OCI-LY3 (cell line): ENCODE results near the gene OR4E2.

ENCODE experiments used
- H2AFZ ChIP-seq: fragments of 200-600, 300-600 bp; shearing (Covaris generic); 2 replicates; pipeline ENCODE4 v1.6.0; 2014; ENCODE audit warnings: antibody characterized with exemption, low read depth, low read length
- H3K27ac ChIP-seq: fragments of 200-600, 300-600 bp; sonication (generic); 2 replicates; pipeline ENCODE4 v1.5.1; 2014; ENCODE audit warnings: mild to moderate bottlenecking, low read length, moderate library complexity, mixed read lengths
- H3K27me3 ChIP-seq: fragments of 200-600, 300-600 bp; sonication (generic); 2 replicates; pipeline ENCODE4 v1.6.1; 2014; ENCODE audit warnings: low read depth, low read length, mixed read lengths
- H3K36me3 ChIP-seq: fragments of 200-600, 300-600 bp; sonication (generic); replicated peaks from 2 replicates; pipeline ENCODE3; 2014; ENCODE audit warnings: low read depth, low read length, mixed read lengths
- H3K4me1 ChIP-seq: fragments of 300-600, 200-600 bp; sonication (generic); 2 replicates; pipeline ENCODE4 v1.6.1; 2014; ENCODE audit warnings: low read length, mixed read lengths
- H3K4me2 ChIP-seq: fragments of 200-600, 300-600 bp; sonication (generic); 2 replicates; pipeline ENCODE4 v1.6.1; 2014; ENCODE audit warnings: low read length, mixed read lengths
- H3K4me3 ChIP-seq: fragments of 300-600, 200-600 bp; sonication (generic); 2 replicates; pipeline ENCODE4 v1.5.1; 2014; ENCODE audit warnings: antibody characterized with exemption, mild to moderate bottlenecking, low read length, moderate library complexity
- H3K79me2 ChIP-seq: fragments of 300-600, 200-600 bp; shearing (Covaris generic); 2 replicates; pipeline ENCODE4 v1.6.1; 2014; ENCODE audit warnings: mild to moderate bottlenecking, low read length, mixed read lengths
- H3K9ac ChIP-seq: fragments of 300-600, 200-600 bp; shearing (Covaris generic); 2 replicates; pipeline ENCODE4 v1.6.0; 2014; ENCODE audit warnings: mild to moderate bottlenecking, low read length, moderate library complexity
- H3K9me3 ChIP-seq: fragments of 200-600, 300-600 bp; shearing (Covaris generic); 2 replicates; pipeline ENCODE4 v1.6.1; 2014; ENCODE audit warnings: low read length, mixed read lengths; ENCODE audit not compliant: insufficient read depth
- H4K20me1 ChIP-seq: fragments of 200-600, 300-600 bp; sonication (generic); 2 replicates; pipeline ENCODE4 v1.6.1; 2016; ENCODE audit warnings: low read length, mixed read lengths; ENCODE audit not compliant: insufficient read depth
- CTCF ChIP-seq: fragments of 200-600, 300-600 bp; sonication (generic); IDR thresholded peaks from 2 replicates; pipeline ENCODE4 v1.5.1; 2014; ENCODE audit warnings: antibody characterized with exemption, low read length, low read depth
- EZH2phosphoT487 ChIP-seq: fragments of 200-600 bp; shearing (Covaris generic); IDR thresholded peaks from 2 replicates; pipeline ENCODE4 v1.6.1; 2018; ENCODE audit warnings: antibody characterized with exemption, mixed run types, low read depth

Gene OR4E2

GRCh38 chr14:21654215-21654614, 580 bp downstream of the OR4E2 start:
- Histone ChIP-seq H3K9ac (no peak overlapping the region), H3K27ac (no peak overlapping the region)

GRCh38 chr14:21656980-21657379, 3.3 kb downstream of the OR4E2 start:
- H3K4me1 ChIP-seq, result no peaks in the 10 kb centered on the region
- no peak for TF ChIP-seq CTCF
- no peak for TF ChIP-seq EZH2phosphoT487
- no peak overlapping the region for H3K4me2 ChIP-seq
- peaks cover 22% of the 10 kb centered on the region for H3K27me3 ChIP-seq
- H3K79me2 ChIP-seq, result no peaks in the 10 kb centered on the region
- no peak overlapping the region for H3K27ac ChIP-seq
- no peak overlapping the region for H2AFZ ChIP-seq
- no peaks in the 10 kb centered on the region for H3K9me3 ChIP-seq
- H4K20me1 ChIP-seq, result no peaks in the 10 kb centered on the region
- no peak overlapping the region for H3K4me3 ChIP-seq
- no peak overlapping the region for H3K9ac ChIP-seq
- H3K36me3 ChIP-seq, result no peaks in the 10 kb centered on the region

More at GRCh38 chr14:21654215-21654614, 580 bp downstream of the OR4E2 start:
- H3K4me3 ChIP-seq, result no peak overlapping the region
- H3K9me3 ChIP-seq, result no peaks in the 10 kb centered on the region
- no peaks in the 10 kb centered on the region for H3K4me1 ChIP-seq
- no peak overlapping the region for H3K4me2 ChIP-seq
- no peak overlapping the region for H2AFZ ChIP-seq
- H4K20me1 ChIP-seq, result no peaks in the 10 kb centered on the region
- H3K36me3 ChIP-seq, result no peaks in the 10 kb centered on the region
- H3K79me2 ChIP-seq, result no peaks in the 10 kb centered on the region
- TF ChIP-seq EZH2phosphoT487 (no peak), CTCF (no peak)
- H3K27me3 ChIP-seq, result peaks cover 26% of the 10 kb centered on the region

- Histone ChIP-seq H3K79me2 (no peaks in the 10 kb centered on the region), H2AFZ (no peak overlapping the region), H3K4me1 (no peaks in the 10 kb centered on the region), H3K9me3 (no peaks in the 10 kb centered on the region), H3K27me3 (peaks cover 55% of the 10 kb centered on the region), H3K27ac (no peak overlapping the region), H3K9ac (no peak overlapping the region), H4K20me1 (no peaks in the 10 kb centered on the region), H3K4me3 (no peak overlapping the region), H3K4me2 (no peak overlapping the region), H3K36me3 (no peaks in the 10 kb centered on the region)
- TF ChIP-seq EZH2phosphoT487 (no peak), CTCF (no peak)
These were observed 14.7 kb downstream of the OR4E2 start for GRCh38 chr14:21668377-21668776.

- no peak for TF ChIP-seq CTCF
- TF ChIP-seq EZH2phosphoT487, result no peak
- H3K9ac ChIP-seq, result no peak overlapping the region
- H3K27me3 ChIP-seq, result peaks cover 55% of the 10 kb centered on the region
- H4K20me1 ChIP-seq, result no peaks in the 10 kb centered on the region
- H3K9me3 ChIP-seq, result no peaks in the 10 kb centered on the region
- H3K4me1 ChIP-seq, result no peaks in the 10 kb centered on the region
- H2AFZ ChIP-seq, result no peak overlapping the region
- no peaks in the 10 kb centered on the region for H3K79me2 ChIP-seq
- no peak overlapping the region for H3K4me3 ChIP-seq
- no peak overlapping the region for H3K27ac ChIP-seq
- no peak overlapping the region for H3K4me2 ChIP-seq
- H3K36me3 ChIP-seq, result no peaks in the 10 kb centered on the region
These were observed 15.6 kb downstream of the OR4E2 start for GRCh38 chr14:21669284-21669683.
